GM18520 (cell line): Measurements from ENCODE around the gene KAT6B.
"Not testable (repeated sequence)": the region's sequence is repeated elsewhere in the genome, so short reads cannot be mapped to it uniquely, and the experiment has no call there.

Source experiments
- ATAC-seq: cut with Tn5 transposase; IDR thresholded peaks from one replicate; pipeline ENCODE4 v1.9.1; 2021; ENCODE audit not compliant: unreplicated experiment

Gene KAT6B

GRCh38 chr10:74916283-74916682 lies 89.9 kb downstream of the KAT6B start:
- ATAC-seq, result no peak

GRCh38 chr10:74917481-74918077 lies 91.2 kb downstream of the KAT6B start:
- ATAC-seq, result no peak

GRCh38 chr10:74919671-74920070 lies 93.3 kb downstream of the KAT6B start:
- no peak for ATAC-seq

GRCh38 chr10:74921070-74921469 lies 94.7 kb downstream of the KAT6B start:
- not testable (repeated sequence) for ATAC-seq

GRCh38 chr10:74921744-74922143 lies 95.3 kb downstream of the KAT6B start:
- no peak for ATAC-seq

GRCh38 chr10:74922921-74923320 lies 96.5 kb downstream of the KAT6B start:
- ATAC-seq, result no peak

- no peak for ATAC-seq
These were observed 97.2 kb downstream of the KAT6B start for GRCh38 chr10:74923556-74923955.

- ATAC-seq, result no peak
These were observed 98.0 kb downstream of the KAT6B start for GRCh38 chr10:74924251-74924963.

- no peak for ATAC-seq
These were observed 98.9 kb downstream of the KAT6B start for GRCh38 chr10:74925291-74925690.

GRCh38 chr10:74925708-74926107 lies 99.3 kb downstream of the KAT6B start:
- ATAC-seq, result no peak

- no peak for ATAC-seq
These were observed 100.6 kb downstream of the KAT6B start for GRCh38 chr10:74926791-74927585.

- ATAC-seq, result no peak
These were observed 101.3 kb downstream of the KAT6B start for GRCh38 chr10:74927701-74928100.

GRCh38 chr10:74928742-74929191 lies 102.4 kb downstream of the KAT6B start:
- ATAC-seq, result no peak

GRCh38 chr10:74929197-74929596 lies 102.8 kb downstream of the KAT6B start:
- ATAC-seq, result no peak

GRCh38 chr10:74930965-74931364 lies 104.6 kb downstream of the KAT6B start:
- no peak for ATAC-seq

GRCh38 chr10:74932648-74933047 lies 106.2 kb downstream of the KAT6B start:
- no peak for ATAC-seq

GRCh38 chr10:74934100-74934812 lies 107.9 kb downstream of the KAT6B start:
- no peak for ATAC-seq

- ATAC-seq, result no peak
These were observed 110.3 kb downstream of the KAT6B start for GRCh38 chr10:74936577-74937265.

GRCh38 chr10:74937266-74937856 lies 111.0 kb downstream of the KAT6B start:
- ATAC-seq, result no peak

- no peak for ATAC-seq
These were observed 117.8 kb downstream of the KAT6B start for GRCh38 chr10:74944205-74944604.
